ENCODE results near the gene NINJ2. TPM values are rescaled to one million over a fixed set of nuclear protein-coding genes. Genes with fewer than 3 reads are reported as not detected.
A peak's percentile ranks its signal among the peaks of the same experiment; 100 is the strongest.

Gene NINJ2
- polyA plus RNA-seq, 1 of the 3 experiments (the other 2 are of a cell fraction) = 0.07 TPM

- POLR2A ChIA-PET = interaction anchor here (0.7 kb wide), 1 partner anchor 220 kb away, joined by 3 read pairs; no protein-coding TSS in a partner anchor
- CTCF ChIA-PET = interaction anchor here (0.9 to 1.3 kb wide), 3 partner anchors 16 to 153 kb away, joined by 3 to 5 read pairs (median 4); no protein-coding TSS in a partner anchor
- DNase-seq = no peak
Observed at GRCh38 chr12:597926-598568, 65.2 kb downstream of the NINJ2 start.

GRCh38 chr12:593396-594270 is 69.6 kb downstream of the NINJ2 start:
- Histone ChIP-seq H3K9me2 (no peaks in the 10 kb centered on the region), H3F3A (replicated peaks; ENCODE audit: insufficient read depth) (no peaks in the 10 kb centered on the region), H3K4me3 (ENCODE audit: low read depth in 2 of 2, low read length in 1 of 2) (no peak overlapping the region), H3K27me3 (ENCODE audit: insufficient read depth) (no peaks in the 10 kb centered on the region; the same call in 1 of the 2 replicates), H3K79me2 (ENCODE audit: insufficient read depth) (no peaks in the 10 kb centered on the region), H4K20me1 (ENCODE audit: insufficient read depth) (no peaks in the 10 kb centered on the region), H2AFZ (ENCODE audit: low read depth) (no peak overlapping the region), H3K36me3 (replicated peaks in 1 of 2; ENCODE audit: control insufficient read depth in 1 of 2, insufficient read depth in 2 of 2, low read length in 1 of 2) (no peaks in the 10 kb centered on the region), H3K27ac (ENCODE audit: low read depth in 2 of 2, low read length in 1 of 2) (peak overlapping the region in 1 of 2 experiments; percentile 97; a peak in 2 of 4 replicates), H3K4me1 (ENCODE audit: control insufficient read depth in 1 of 2, insufficient read depth in 2 of 2, low read depth in 1 of 2, low read length in 1 of 2) (peaks cover 0 to 31% of the 10 kb centered on the region in 2 experiments; a peak in 2 of 4 replicates), H3K9me3 (no peaks in the 10 kb centered on the region), H3K9ac (no peak overlapping the region), H3K4me2 (no peak overlapping the region)
- TF ChIP-seq TAF1 (IDR thresholded peaks at IDR 0.05; ENCODE audit: borderline replicate concordance, low read depth, low read length) (no peak), REST (IDR thresholded peaks at IDR 0.05; ENCODE audit: low read depth, low read length) (no peak), NFIC (IDR thresholded peaks at IDR 0.05; ENCODE audit: borderline replicate concordance) (no peak), EP300 (IDR thresholded peaks at IDR 0.05; ENCODE audit: borderline replicate concordance in 1 of 2, low read depth in 1 of 2, low read length in 1 of 2) (no peak), TEAD4 (IDR thresholded peaks at IDR 0.05; ENCODE audit: borderline replicate concordance, insufficient read depth) (no peak), RAD21 (IDR thresholded peaks at IDR 0.05; ENCODE audit: low read length) (no peak), NRF1 (IDR thresholded peaks at IDR 0.05; ENCODE audit: low read depth, low read length) (no peak), FOSL2 (IDR thresholded peaks at IDR 0.05; ENCODE audit: borderline replicate concordance, low read depth) (no peak), MXI1 (IDR thresholded peaks at IDR 0.05; ENCODE audit: low read depth, low read length) (no peak)
- POLR2A ChIA-PET = no interaction called here
- WGBS (ENCODE audit: low lambda C conversion rate) = 74% methylated on average over 7 of the region's 7 CpGs
- CTCF ChIA-PET = interaction anchor here (0.7 to 4.9 kb wide), 3 partner anchors 18 to 158 kb away, joined by 3 to 40 read pairs (median 3); partner anchors contain the start of gene WNK1
- no peak for DNase-seq

More at GRCh38 chr12:597926-598568, 65.2 kb downstream of the NINJ2 start:
- Histone ChIP-seq H3K9me3 (no peaks in the 10 kb centered on the region), H3K4me2 (no peak overlapping the region), H3K4me1 (ENCODE audit: control insufficient read depth in 1 of 2, insufficient read depth in 2 of 2, low read depth in 1 of 2, low read length in 1 of 2) (peaks cover 0 to 10% of the 10 kb centered on the region in 2 experiments; a peak in 2 of 4 replicates), H3K9me2 (no peaks in the 10 kb centered on the region), H3K27ac (ENCODE audit: low read depth in 2 of 2, low read length in 1 of 2) (no peak overlapping the region), H3K9ac (no peak overlapping the region), H3K4me3 (ENCODE audit: low read depth in 2 of 2, low read length in 1 of 2) (no peak overlapping the region), H3F3A (replicated peaks; ENCODE audit: insufficient read depth) (no peaks in the 10 kb centered on the region), H4K20me1 (ENCODE audit: insufficient read depth) (no peaks in the 10 kb centered on the region), H2AFZ (ENCODE audit: low read depth) (no peak overlapping the region), H3K79me2 (ENCODE audit: insufficient read depth) (no peaks in the 10 kb centered on the region), H3K36me3 (replicated peaks in 1 of 2; ENCODE audit: control insufficient read depth in 1 of 2, insufficient read depth in 2 of 2, low read length in 1 of 2) (no peaks in the 10 kb centered on the region), H3K27me3 (ENCODE audit: insufficient read depth) (no peaks in the 10 kb centered on the region)
- 71% methylated on average over 9 of the region's 13 CpGs for WGBS (ENCODE audit: low lambda C conversion rate)
- TF ChIP-seq, protein P1, sequence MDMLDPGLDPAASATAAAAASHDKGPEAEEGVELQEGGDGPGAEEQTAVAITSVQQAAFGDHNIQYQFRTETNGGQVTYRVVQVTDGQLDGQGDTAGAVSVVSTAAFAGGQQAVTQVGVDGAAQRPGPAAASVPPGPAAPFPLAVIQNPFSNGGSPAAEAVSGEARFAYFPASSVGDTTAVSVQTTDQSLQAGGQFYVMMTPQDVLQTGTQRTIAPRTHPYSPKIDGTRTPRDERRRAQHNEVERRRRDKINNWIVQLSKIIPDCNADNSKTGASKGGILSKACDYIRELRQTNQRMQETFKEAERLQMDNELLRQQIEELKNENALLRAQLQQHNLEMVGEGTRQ (IDR thresholded peaks at IDR 0.05; ENCODE audit: borderline replicate concordance, low read depth, low read length) = no peak
- no peak for TF ChIP-seq EP300 (IDR thresholded peaks at IDR 0.05; ENCODE audit: borderline replicate concordance in 1 of 2, low read depth in 1 of 2, low read length in 1 of 2)
- no peak for TF ChIP-seq USF1 (IDR thresholded peaks at IDR 0.05; ENCODE audit: borderline replicate concordance, low read depth)
- TF ChIP-seq YY1 (IDR thresholded peaks at IDR 0.05; ENCODE audit: low read depth) = no peak
- no peak for TF ChIP-seq PBX3 (IDR thresholded peaks at IDR 0.05)
